NB4 (cell line): ENCODE results near the gene RCOR1.

Experiments
- MYC ChIP-seq: IDR thresholded peaks from 2 replicates; pipeline ENCODE4 v1.6.1; 2011; ENCODE audit warnings: low read depth, low read length
- POLR2A ChIP-seq: IDR thresholded peaks from 2 replicates; pipeline ENCODE4 v1.6.1; 2011; ENCODE audit warnings: mild to moderate bottlenecking; ENCODE audit not compliant: insufficient read length; ENCODE audit errors: extremely low read depth

DNA sequence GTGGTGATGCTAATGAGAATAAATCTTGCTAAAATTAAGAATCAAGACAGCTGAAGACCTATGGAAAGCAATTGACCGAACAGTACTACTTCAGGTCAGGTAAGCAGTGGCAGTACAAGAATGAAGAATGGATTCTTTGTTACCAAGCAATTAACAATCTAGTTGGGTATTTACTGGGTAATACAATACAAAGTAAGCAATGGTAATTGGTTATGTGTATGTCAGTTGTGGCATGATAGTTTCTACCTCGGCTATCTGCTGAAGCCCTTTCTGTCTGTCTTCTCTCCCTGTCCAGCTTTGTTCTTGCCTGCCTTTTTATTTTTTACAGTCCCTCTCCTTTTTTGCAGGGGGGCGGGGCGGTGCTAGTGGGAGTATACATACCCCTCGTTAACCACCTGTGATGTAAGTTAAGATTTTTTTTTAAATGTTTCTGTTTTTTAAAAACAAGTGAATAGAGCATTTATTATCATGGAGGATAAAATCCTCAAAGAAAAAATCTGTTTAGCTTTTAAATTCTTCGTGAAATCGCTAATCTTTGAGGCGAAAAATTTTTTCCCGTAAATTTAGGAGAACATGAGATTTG is 75.9 kb downstream of the RCOR1 start:
- TF ChIP-seq POLR2A (no peak), MYC (no peak)
